K562 (cell line): ENCODE results near the gene PDZD8. TPM values are rescaled to one million over a fixed set of nuclear protein-coding genes. Genes with fewer than 3 reads are reported as not detected.
A peak's percentile ranks its signal among the peaks of the same experiment; 100 is the strongest.

Source experiments
- ATAC-seq: fragments of 200-7000 bp; cut with Tn5 transposase; 3 replicates; pipeline ENCODE4 v1.9.1; 2020; ENCODE audit warnings: moderate library complexity
- BruUV-seq: library from RNA; stranded (reverse); fragments of 400-500 nt; replicated peaks from 2 replicates; lab custom pipeline; 2021; lab: Mats Ljungman, UMichigan
- CTCF ChIA-PET: fragments of 300-600 bp; formaldehyde crosslinking; extraction: SDS; loops from one replicate; lab custom pipeline; 2021; ENCODE audit warnings: low intra/inter-chr PET ratio; lab: Yijun Ruan, JAX
- POLR2A ChIA-PET: fragments of 300-600, 350-650 bp; sonication (Branson Sonifier 250); formaldehyde crosslinking; extraction: SDS; loops from one replicate; lab custom pipeline; 2021; ENCODE audit warnings: antibody characterized with exemption, inconsistent platforms; lab: Yijun Ruan, JAX
- DNase-seq, 4 experiments: peaks; one replicate each; pipeline versions ENCODE4 v3.0.0 to v3.0.0-alpha.2; 2011 to 2018; ENCODE audit warnings: low spot score in 3 of 4, mixed read lengths in 3 of 4; ENCODE audit errors: extremely low read depth in 1 of 4
- FAIRE-seq: peaks from 2 replicates; lab custom pipeline; 2011; peaks lifted over from hg19 to GRCh38; lab: Jason Lieb, UNC
- H2AFZ ChIP-seq: 2 replicates; pipeline ENCODE4 v1.6.0; 2011; ENCODE audit warnings: low read depth, low read length, control low read depth, inconsistent platforms
- H3K27ac ChIP-seq: fragments of 200-600 bp; 3 replicates; pipeline ENCODE4 v1.8.0; 2011; ENCODE audit warnings: low read depth, mild to moderate bottlenecking, control low read depth, inconsistent platforms, low read length, moderate library complexity, mixed read lengths; ENCODE audit errors: extremely low read depth
- H3K27me3 ChIP-seq, 2 experiments: fragments of 300-600 bp in 1 of 2; 2 replicates in 1 of 2; 3 replicates in 1 of 2; pipeline versions ENCODE4 v1.6.0 to v1.8.0; 2011; ENCODE audit warnings: inconsistent platforms in 2 of 2, low read length in 2 of 2, mild to moderate bottlenecking in 1 of 2, mixed read lengths in 1 of 2, moderate library complexity in 1 of 2; ENCODE audit not compliant: control insufficient read depth in 2 of 2, insufficient read depth in 2 of 2
- H3K36me3 ChIP-seq: fragments of 300-600 bp; 3 replicates; pipeline ENCODE4 v1.8.0; 2011; ENCODE audit warnings: mild to moderate bottlenecking, low read length, inconsistent platforms; ENCODE audit not compliant: control insufficient read depth, insufficient read depth
- H3K4me1 ChIP-seq, 2 experiments: fragments of 200-600 bp in 1 of 2; replicated peaks in 1 of 2; 2 replicates in 1 of 2; 3 replicates in 1 of 2; pipeline versions ENCODE4 v1.5.1 to v1.8.0; 2011; ENCODE audit warnings: inconsistent platforms in 2 of 2, low read length in 2 of 2, mild to moderate bottlenecking in 1 of 2, mixed read lengths in 1 of 2, moderate library complexity in 1 of 2; ENCODE audit not compliant: control insufficient read depth in 2 of 2, insufficient read depth in 2 of 2
- H3K4me2 ChIP-seq: 2 replicates; pipeline ENCODE4 v1.6.1; 2011; ENCODE audit warnings: low read length, control low read depth, inconsistent platforms, mixed read lengths; ENCODE audit not compliant: insufficient read depth
- H3K4me3 ChIP-seq: fragments of 200-600 bp; sonication (generic), shearing (Covaris generic); 2 replicates; pipeline ENCODE4 v1.5.1; 2016; ENCODE audit warnings: control low read depth, inconsistent platforms
- H3K79me2 ChIP-seq: fragments of 200-600 bp; 3 replicates; pipeline ENCODE4 v1.8.0; 2011; ENCODE audit warnings: low read length, inconsistent platforms; ENCODE audit not compliant: control insufficient read depth, insufficient read depth
- H3K9ac ChIP-seq, 2 experiments: 2 replicates each; pipeline versions ENCODE4 v1.6.0 to v1.6.1; 2011; ENCODE audit warnings: low read depth in 2 of 2, low read length in 2 of 2, control low read depth in 1 of 2, inconsistent platforms in 1 of 2, mild to moderate bottlenecking in 1 of 2, mixed read lengths in 1 of 2; ENCODE audit not compliant: insufficient read depth in 1 of 2
- H3K9me1 ChIP-seq: one replicate; pipeline ENCODE4 v1.6.0; 2011; ENCODE audit warnings: inconsistent platforms, mild to moderate bottlenecking, low read length, moderate library complexity; ENCODE audit not compliant: control insufficient read depth, insufficient read depth
- H3K9me3 ChIP-seq: replicated peaks from 2 replicates; pipeline ENCODE4 v1.5.1; 2011; ENCODE audit warnings: low read depth, low read length, inconsistent platforms; ENCODE audit not compliant: control insufficient read depth, insufficient read depth
- H4K20me1 ChIP-seq: replicated peaks from 2 replicates; pipeline ENCODE4 v1.6.1; 2011; ENCODE audit warnings: low read length, inconsistent platforms, mixed read lengths; ENCODE audit not compliant: control insufficient read depth, insufficient read depth
- ARID2 ChIP-seq: fragments of 450-650 bp; IDR thresholded peaks from 2 replicates; pipeline ENCODE4 v1.6.1; 2017; ENCODE audit warnings: antibody characterized with exemption, mild to moderate bottlenecking
- BRCA1 ChIP-seq, 2 experiments: fragments of 450-650 bp in 1 of 2; sonication (generic) in 1 of 2; formaldehyde crosslinking in 1 of 2; IDR thresholded peaks; 2 replicates each; pipeline versions ENCODE4 v1.5.0 to v1.6.1; 2017 to 2020; ENCODE audit warnings: mild to moderate bottlenecking in 1 of 2, missing genetic modification reagents in 1 of 2
- BRD4 ChIP-seq: fragments of 200-600 bp; sonication (generic); IDR thresholded peaks from 2 replicates; pipeline ENCODE4 v1.6.1; 2017; ENCODE audit warnings: inconsistent platforms
- C11orf30 ChIP-seq: fragments of 450-650 bp; IDR thresholded peaks from 2 replicates; pipeline ENCODE4 v1.6.1; 2016; ENCODE audit warnings: low read depth, mild to moderate bottlenecking
- CAMTA2 ChIP-seq: fragments of 250-450 bp; sonication (Bioruptor Pico); conservative IDR thresholded peaks from 2 replicates; pipeline ENCODE4 v1.5.1; 2022
- E2F5 ChIP-seq: sonication (generic); formaldehyde crosslinking; IDR thresholded peaks from 2 replicates; pipeline ENCODE4 v1.8.0; 2022; ENCODE audit warnings: mild to moderate bottlenecking, missing genetic modification reagents
- EHMT2 ChIP-seq: fragments of 450-650 bp; IDR thresholded peaks from 2 replicates; pipeline ENCODE4 v1.6.1; 2018; ENCODE audit warnings: antibody characterized with exemption
- EP300 ChIP-seq: IDR thresholded peaks from 2 replicates; pipeline ENCODE4 v1.6.1; 2012; ENCODE audit warnings: low read length, improper control_type of control experiment
- HSF4 ChIP-seq: fragments of 250-450 bp; sonication (Bioruptor Pico); IDR thresholded peaks from 2 replicates; pipeline ENCODE4 v2.1.2; 2022; ENCODE audit warnings: mild to moderate bottlenecking, moderate library complexity, borderline replicate concordance
- ID3 ChIP-seq, 2 experiments: fragments of 250-450 bp in 1 of 2; fragments of 450-650 bp in 1 of 2; sonication (Bioruptor Pico) in 1 of 2; IDR thresholded peaks; 2 replicates each; pipeline versions ENCODE4 v1.6.1 to v1.8.0; 2016 to 2021; ENCODE audit warnings: mild to moderate bottlenecking in 2 of 2, moderate library complexity in 2 of 2, missing compliant biosample characterization in 1 of 2, missing genetic modification characterization in 1 of 2
- ILK ChIP-seq: fragments of 450-650 bp; IDR thresholded peaks from 2 replicates; pipeline ENCODE4 v1.6.1; 2016; ENCODE audit warnings: missing genetic modification characterization, low read depth, mild to moderate bottlenecking, missing compliant biosample characterization, moderate library complexity, borderline replicate concordance
- MAFG ChIP-seq: fragments of 450-650 bp; conservative IDR thresholded peaks from 2 replicates; pipeline ENCODE4 v1.6.1; 2016; ENCODE audit warnings: missing genetic modification characterization, missing compliant biosample characterization
- MAFK ChIP-seq: IDR thresholded peaks from 2 replicates; pipeline ENCODE4 v1.6.1; 2011; ENCODE audit warnings: low read length, improper control_type of control experiment
- MEF2D ChIP-seq: conservative IDR thresholded peaks from 2 replicates; pipeline ENCODE4 v1.6.1; 2016; ENCODE audit warnings: low read depth, missing genetic modification characterization, missing compliant biosample characterization
- NCOR1 ChIP-seq: fragments of 450-650 bp; IDR thresholded peaks from 2 replicates; pipeline ENCODE4 v1.6.1; 2016; ENCODE audit warnings: mild to moderate bottlenecking, moderate library complexity
- RB1 ChIP-seq: fragments of 450-650 bp; IDR thresholded peaks from 2 replicates; pipeline ENCODE4 v1.6.1; 2017; ENCODE audit warnings: low read depth, mild to moderate bottlenecking
- SMARCE1 ChIP-seq: fragments of 450-650 bp; IDR thresholded peaks from 2 replicates; pipeline ENCODE4 v1.7.1; 2016; ENCODE audit warnings: mild to moderate bottlenecking
- SOX6 ChIP-seq: fragments of 450-650 bp; IDR thresholded peaks from 2 replicates; pipeline ENCODE4 v1.6.1; 2014; ENCODE audit warnings: mild to moderate bottlenecking
- SREBF1 ChIP-seq: fragments of 150-350 bp; IDR thresholded peaks from 2 replicates; pipeline ENCODE4 v1.6.1; 2014; ENCODE audit warnings: antibody characterized with exemption, low read depth, low read length, borderline replicate concordance
- STAT5B ChIP-seq: fragments of 250-450 bp; sonication (Bioruptor Pico); IDR thresholded peaks from 2 replicates; pipeline ENCODE4 v1.8.0; 2021; ENCODE audit warnings: mild to moderate bottlenecking, inconsistent platforms
- TBP ChIP-seq: optimal IDR thresholded peaks from 2 replicates; pipeline ENCODE3; 2011; ENCODE audit warnings: low read depth, low read length, improper control_type of control experiment
- TRIM24 ChIP-seq, 2 experiments: fragments of 450-650 bp; IDR thresholded peaks; 2 replicates each; pipeline ENCODE4 v1.6.1; 2016
- WGBS: fragments of 100-300 bp; shearing (Covaris generic); methylation state at CpG from one replicate; pipeline ENCODE4 v1.1.6; 2016; ENCODE audit warnings: low coverage, mixed read lengths; ENCODE audit not compliant: insufficient coverage; ENCODE audit errors: missing lambda C conversion rate; 5-methylcytosine and 5-hydroxymethylcytosine counted together
- in situ Hi-C: fragments of 300-500 bp; cut with MboI; formaldehyde crosslinking; loops from 4 replicates; pipeline ENCODE4 v1.15.0; 2018; ENCODE audit warnings: inconsistent platforms, mixed read lengths
- intact Hi-C: fragments of 100-400 bp; cut with micrococcal nuclease; formaldehyde crosslinking; loops from 2 replicates; pipeline ENCODE4 v1.14.2; 2022
- polyA plus RNA-seq, 8 experiments: library from polyadenylated mRNA; depleted of rRNA in 4 of 8; stranded (reverse) in 5 of 8; unstranded in 3 of 8; fragments of >200 nt; fragmentation: Nextera tagmentation in 2 of 8; fragmentation: Illumina TruSeq in 1 of 8; extraction: Ambion mirVana in 2 of 8; extraction: Trizol in 1 of 8; gene quantifications; 2 replicates each; pipeline versions ENCODE4 v1.2.1 to v1.2.3, GENCODE V29; 2011 to 2014; ENCODE audit warnings: inconsistent platforms in 1 of 8, missing spikeins in 1 of 8
- total RNA-seq, 7 experiments: library from RNA; depleted of rRNA in 6 of 7; stranded (reverse); fragments of >200 nt in 6 of 7; fragmentation: Illumina TruSeq in 2 of 7; extraction: Trizol in 2 of 7; gene quantifications; 2 replicates each; pipeline versions ENCODE4 v1.2.1 to v1.2.3, GENCODE V29; 2011 to 2021; ENCODE audit warnings: low replicate concordance in 1 of 7
- TF ChIP-seq, protein P1 (sequence below): sonication (generic); formaldehyde crosslinking; IDR thresholded peaks from 2 replicates; pipeline ENCODE4 v1.5.0; 2020; ENCODE audit warnings: missing genetic modification reagents

Gene PDZD8
- total and polyA plus RNA-seq, 9 of the 15 experiments (the other 6 are each of a cell fraction or from before 2014, with no cell fraction given), result 5.5 to 53.4 (median 36.8) TPM

DNA sequence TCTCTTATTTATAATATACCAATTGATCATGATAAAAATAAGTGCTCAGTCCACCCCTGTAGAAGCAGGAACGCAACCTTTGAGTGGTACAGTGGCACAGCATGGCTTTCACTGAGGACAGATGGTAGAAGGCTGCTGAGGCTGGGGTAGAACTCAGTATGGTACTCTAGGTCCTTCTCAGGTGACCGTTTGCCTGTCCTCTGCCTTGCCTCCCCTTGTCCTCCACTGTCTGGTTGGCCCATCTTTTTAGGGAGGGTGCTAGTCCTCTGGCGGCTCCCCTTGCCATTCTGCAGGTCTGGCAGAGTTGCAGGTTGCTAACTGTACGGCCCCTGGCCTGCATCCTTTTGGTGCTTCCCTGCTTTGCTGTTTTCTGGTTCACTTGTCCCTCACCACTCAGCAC is 107.0 kb downstream of the PDZD8 start (continued):
- TF ChIP-seq CAMTA2 (CRISPR knock-in tag), result no peak
- TF ChIP-seq TBP, result no peak
- no peak for TF ChIP-seq E2F5 (CRISPR knock-in tag)
- no peak for TF ChIP-seq BRCA1 (IDR thresholded peaks at IDR 0.05)
- no peak for TF ChIP-seq BRCA1 (CRISPR knock-in tag; IDR thresholded peaks at IDR 0.05)
- no peak for TF ChIP-seq STAT5B (CRISPR knock-in tag)
- TF ChIP-seq BRD4, result no peak
- no peak for TF ChIP-seq RB1

DNA sequence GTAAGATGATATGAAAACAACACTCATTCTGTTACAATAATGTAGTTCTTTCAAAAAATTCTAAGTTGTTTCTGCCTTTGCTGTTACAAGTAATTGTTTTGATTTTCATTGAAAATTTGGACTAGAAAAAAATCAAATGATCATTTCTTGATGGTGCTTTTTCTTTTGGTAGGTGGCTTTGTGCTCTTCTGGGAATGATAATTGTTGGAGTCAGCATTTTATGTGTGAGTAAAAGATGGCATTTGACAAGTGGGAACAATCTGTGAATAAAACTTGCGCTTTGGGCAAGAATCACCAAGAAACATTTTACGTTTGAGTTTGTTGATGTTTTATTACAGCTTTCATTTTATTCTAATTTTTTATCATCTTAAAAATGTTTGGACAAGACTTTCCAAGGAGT is 108.4 kb downstream of the PDZD8 start:
- Histone ChIP-seq H2AFZ (peak overlapping the region; percentile 47), H4K20me1 (no peaks in the 10 kb centered on the region), H3K27ac (no peak overlapping the region), H3K27me3 (peaks cover 0 to 2% of the 10 kb centered on the region in 2 experiments; a peak in 1 of 5 replicates), H3K9me1 (no peaks in the 10 kb centered on the region), H3K79me2 (no peaks in the 10 kb centered on the region), H3K4me2 (no peak overlapping the region), H3K36me3 (no peaks in the 10 kb centered on the region), H3K4me1 (peaks cover 5 to 24% of the 10 kb centered on the region in 2 experiments; a peak in 4 of 5 replicates), H3K4me3 (no peak overlapping the region), H3K9ac (no peak overlapping the region), H3K9me3 (no peaks in the 10 kb centered on the region)
- CTCF ChIA-PET, result no interaction called here
- POLR2A ChIA-PET, result interaction anchor here (0.7 to 3.9 kb wide), 3 partner anchors 8 to 15 kb away, joined by 3 to 14 read pairs (median 3); no protein-coding TSS in a partner anchor
- in situ Hi-C loops (no loop called here), intact Hi-C loops (no loop called here)
- ATAC-seq (no peak), DNase-seq (no peak), FAIRE-seq (no peak)
- no TSS peak for BruUV-seq
- 51% methylated on average over 2 of the region's 2 CpGs for WGBS
- peak; percentile 78; the same call in 1 of the 2 replicates for TF ChIP-seq C11orf30
- TF ChIP-seq SOX6, result no peak
- TF ChIP-seq NCOR1, result no peak
- TF ChIP-seq MAFG (tag), result peak; percentile 69
- TF ChIP-seq MAFK, result peak; percentile 29; the same call in 1 of the 2 replicates
- TF ChIP-seq ARID2, result no peak
- TF ChIP-seq ID3 (CRISPR knock-in tag; IDR thresholded peaks at IDR 0.05), result no peak
- TF ChIP-seq ID3 (tag; IDR thresholded peaks at IDR 0.05), result no peak
- TF ChIP-seq ILK, result no peak
- TF ChIP-seq MEF2D (tag), result no peak
- no peak for TF ChIP-seq EP300
- no peak for TF ChIP-seq EHMT2
- no peak for TF ChIP-seq TRIM24 (IDR thresholded peaks at IDR 0.05)
- no peak for TF ChIP-seq HSF4 (CRISPR knock-in tag)
- TF ChIP-seq, protein P1, sequence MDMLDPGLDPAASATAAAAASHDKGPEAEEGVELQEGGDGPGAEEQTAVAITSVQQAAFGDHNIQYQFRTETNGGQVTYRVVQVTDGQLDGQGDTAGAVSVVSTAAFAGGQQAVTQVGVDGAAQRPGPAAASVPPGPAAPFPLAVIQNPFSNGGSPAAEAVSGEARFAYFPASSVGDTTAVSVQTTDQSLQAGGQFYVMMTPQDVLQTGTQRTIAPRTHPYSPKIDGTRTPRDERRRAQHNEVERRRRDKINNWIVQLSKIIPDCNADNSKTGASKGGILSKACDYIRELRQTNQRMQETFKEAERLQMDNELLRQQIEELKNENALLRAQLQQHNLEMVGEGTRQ (CRISPR knock-in tag), result no peak
- no peak for TF ChIP-seq SMARCE1
- no peak for TF ChIP-seq SREBF1
